Neural progenitor cell (in vitro differentiated cells): Measurements from ENCODE around the gene ITGB5.

Experiments
- CTCF ChIP-seq: fragments of 200-600 bp; sonication (generic); IDR thresholded peaks from 2 replicates; pipeline ENCODE4 v1.5.1; 2017; ENCODE audit warnings: antibody characterized with exemption, mild to moderate bottlenecking
- EZH2 ChIP-seq: fragments of 200-600 bp; sonication (generic); IDR thresholded peaks from 2 replicates; pipeline ENCODE4 v1.6.1; 2017; ENCODE audit warnings: antibody characterized with exemption, mild to moderate bottlenecking, moderate library complexity

- TF ChIP-seq EZH2 (no peak), CTCF (no peak)
Measured at GRCh38 chr3:124805671-124806070, 81.5 kb downstream of the ITGB5 start.
